Ammon's horn (tissue), 1 donor: ENCODE measurements around the gene TBCD.

Experiments
- DNase-seq: peaks from one replicate; pipeline ENCODE4 v3.0.0-alpha.2; 2016; ENCODE audit warnings: low spot score

Gene TBCD

GRCh38 chr17:82926081-82926480, 174.2 kb downstream of the TBCD start:
- no peak for DNase-seq

GRCh38 chr17:82926716-82927115, 174.9 kb downstream of the TBCD start:
- DNase-seq: no peak

- DNase-seq: no peak
These were observed 175.4 kb downstream of the TBCD start for GRCh38 chr17:82927311-82927660.

GRCh38 chr17:82927661-82928601, 176.1 kb downstream of the TBCD start:
- no peak for DNase-seq

GRCh38 chr17:82929011-82929622, 177.3 kb downstream of the TBCD start:
- DNase-seq: no peak

GRCh38 chr17:82929676-82930042, 177.8 kb downstream of the TBCD start:
- DNase-seq: no peak

- no peak for DNase-seq
These were observed 178.4 kb downstream of the TBCD start for GRCh38 chr17:82930043-82930923.

GRCh38 chr17:82930924-82931698, 179.2 kb downstream of the TBCD start:
- no peak for DNase-seq

GRCh38 chr17:82931699-82932517, 180.0 kb downstream of the TBCD start:
- peak; percentile 74 for DNase-seq

GRCh38 chr17:82932518-82933310, 180.8 kb downstream of the TBCD start:
- DNase-seq: no peak

- no peak for DNase-seq
These were observed 182.0 kb downstream of the TBCD start for GRCh38 chr17:82933911-82934310.

- no peak for DNase-seq
These were observed 184.3 kb downstream of the TBCD start for GRCh38 chr17:82935966-82936767.

- no peak for DNase-seq
These were observed 184.9 kb downstream of the TBCD start for GRCh38 chr17:82936768-82937171.

- DNase-seq: no peak
These were observed 185.8 kb downstream of the TBCD start for GRCh38 chr17:82937411-82938371.

- DNase-seq: no peak
These were observed 186.6 kb downstream of the TBCD start for GRCh38 chr17:82938486-82938872.

GRCh38 chr17:82938873-82939620, 187.2 kb downstream of the TBCD start:
- DNase-seq: no peak

- no peak for DNase-seq
These were observed 187.8 kb downstream of the TBCD start for GRCh38 chr17:82939621-82940135.
